ENCODE data around the gene DTX3L. TPM values are rescaled to one million over a fixed set of nuclear protein-coding genes. Genes with fewer than 3 reads are reported as not detected.

DTX3L gene
- polyA plus RNA-seq, 3 donors: 8.6 to 29.0 (median 17.7) TPM

- Mint-ChIP-seq H3K36me3 (peaks cover 0 to 2% of the 10 kb centered on the region in 2 donors), H3K4me1 (peaks cover 6% of the 10 kb centered on the region), H3K4me3 (no peak overlapping the region), H3K27me3 (ENCODE audit: low read depth in 3 of 3) (peaks cover 2 to 3% (median 2%) of the 10 kb centered on the region in 3 donors), H3K9me3 (peaks cover 0 to 2% (median 0%) of the 10 kb centered on the region in 7 donors), H3K27ac (peak overlapping the region in 2 of 7 donors; percentile 21 to 54)
- no peaks in the 10 kb centered on the region for H3K36me3 ChIP-seq (replicated peaks in 1 of 2; ENCODE audit: control insufficient read depth in 1 of 2, insufficient read depth in 2 of 2, low read length in 2 of 2)
- intact Hi-C loops (cut with micrococcal nuclease): loop anchor here in 1 of 2 donors (10.0 kb wide), 2 partner anchors 55 to 105 kb away; partner anchors contain the start of gene WDR5B
- no peaks in the 10 kb centered on the region for H4K20me1 ChIP-seq (ENCODE audit: insufficient read depth, low read length)
- peaks cover 4 to 5% of the 10 kb centered on the region in 2 donors for H3K4me1 ChIP-seq (ENCODE audit: control insufficient read depth in 1 of 2, insufficient read depth in 2 of 2, low read length in 2 of 2)
- no peak overlapping the region for H3K4me3 ChIP-seq (replicated peaks in 1 of 3; ENCODE audit: low read depth in 2 of 3, low read length in 3 of 3)
- H3K9ac ChIP-seq (ENCODE audit: insufficient read depth, low read length, poor library complexity, severe bottlenecking): no peak overlapping the region
- H3K27ac ChIP-seq (ENCODE audit: low read depth in 1 of 2, low read length in 2 of 2): no peak overlapping the region
- no peaks in the 10 kb centered on the region for H3K79me2 ChIP-seq (ENCODE audit: insufficient read depth, low read length)
- H3K9me3 ChIP-seq (replicated peaks in 1 of 2; ENCODE audit: control insufficient read depth in 1 of 2, insufficient read depth in 1 of 2, low read length in 2 of 2): no peaks in the 10 kb centered on the region
- no peak overlapping the region for H3K4me2 ChIP-seq (replicated peaks; ENCODE audit: extremely low read depth, low read length, poor library complexity, severe bottlenecking)
- no peak for DNase-seq
- TF ChIP-seq CTCF (IDR thresholded peaks at IDR 0.05): no peak
- H3K27me3 ChIP-seq (ENCODE audit: control insufficient read depth in 2 of 2, insufficient read depth in 2 of 2, low read length in 2 of 2): no peaks in the 10 kb centered on the region
- no peak overlapping the region for H2AFZ ChIP-seq (ENCODE audit: insufficient read depth, low read depth, low read length, poor library complexity, severe bottlenecking)
Observed at GRCh38 chr3:122519693-122520092, 44.4 kb upstream of the DTX3L start.

DNA sequence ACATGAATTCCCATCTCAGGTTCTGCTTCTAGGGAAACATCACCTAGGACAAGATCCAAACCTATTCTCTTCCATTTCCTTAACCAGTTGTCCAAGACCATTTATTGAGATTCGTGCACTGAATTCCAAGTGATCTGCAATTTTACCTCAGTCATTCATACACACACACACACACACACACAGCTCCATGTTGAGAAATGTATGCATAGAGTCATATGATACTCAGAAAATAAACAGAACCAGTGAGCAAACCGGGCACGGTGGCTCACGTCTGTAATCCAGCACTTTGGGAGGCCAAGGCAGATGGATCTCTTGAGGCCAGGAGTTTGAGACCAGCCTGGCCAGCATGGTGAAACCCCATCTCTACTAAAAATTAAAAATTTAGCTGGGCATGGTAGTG is 43.3 kb upstream of the DTX3L start:
- 80% methylated on average over 3 of the region's 4 CpGs for WGBS (ENCODE audit: insufficient coverage)
- Histone ChIP-seq H3K27ac (ENCODE audit: low read depth in 1 of 2, low read length in 2 of 2) (no peak overlapping the region), H3K79me2 (ENCODE audit: insufficient read depth, low read length) (no peaks in the 10 kb centered on the region), H3K4me1 (ENCODE audit: control insufficient read depth in 1 of 2, insufficient read depth in 2 of 2, low read length in 2 of 2) (no peaks in the 10 kb centered on the region), H4K20me1 (ENCODE audit: insufficient read depth, low read length) (no peaks in the 10 kb centered on the region), H3K9me3 (replicated peaks in 1 of 2; ENCODE audit: control insufficient read depth in 1 of 2, insufficient read depth in 1 of 2, low read length in 2 of 2) (no peaks in the 10 kb centered on the region), H3K9ac (ENCODE audit: insufficient read depth, low read length, poor library complexity, severe bottlenecking) (no peak overlapping the region), H3K4me2 (replicated peaks; ENCODE audit: extremely low read depth, low read length, poor library complexity, severe bottlenecking) (no peak overlapping the region), H3K4me3 (replicated peaks in 1 of 3; ENCODE audit: low read depth in 2 of 3, low read length in 3 of 3) (no peak overlapping the region), H2AFZ (ENCODE audit: insufficient read depth, low read depth, low read length, poor library complexity, severe bottlenecking) (no peak overlapping the region), H3K36me3 (replicated peaks in 1 of 2; ENCODE audit: control insufficient read depth in 1 of 2, insufficient read depth in 2 of 2, low read length in 2 of 2) (no peaks in the 10 kb centered on the region), H3K27me3 (ENCODE audit: control insufficient read depth in 2 of 2, insufficient read depth in 2 of 2, low read length in 2 of 2) (no peaks in the 10 kb centered on the region)
- no peak overlapping the region for H3K4me3 Mint-ChIP-seq
- TF ChIP-seq CTCF (IDR thresholded peaks at IDR 0.05): no peak
- intact Hi-C loops (cut with micrococcal nuclease): no loop called here
- peaks cover 0 to 2% (median 0%) of the 10 kb centered on the region in 7 donors for H3K9me3 Mint-ChIP-seq
- peaks cover 2% of the 10 kb centered on the region for H3K4me1 Mint-ChIP-seq
- H3K27me3 Mint-ChIP-seq (ENCODE audit: low read depth in 3 of 3): peaks cover 2 to 3% (median 2%) of the 10 kb centered on the region in 3 donors
- DNase-seq: no peak
- peaks cover 2 to 3% of the 10 kb centered on the region in 2 donors for H3K36me3 Mint-ChIP-seq
- no peak overlapping the region for H3K27ac Mint-ChIP-seq
